ENCODE measurements around the gene CACNA1G. TPM values are rescaled to one million over a fixed set of nuclear protein-coding genes. Genes with fewer than 3 reads are reported as not detected.

The CACNA1G gene
- total and polyA plus RNA-seq, 3 donors from 2014 or later: 1.3 to 1.7 (median 1.7) TPM

GRCh38 chr17:50580646-50581045 is 20.1 kb downstream of the CACNA1G start:
- no peak for DNase-seq
- Histone ChIP-seq H3K27me3 (no peaks in the 10 kb centered on the region), H3K36me3 (ENCODE audit: low read depth, missing control alignments) (no peaks in the 10 kb centered on the region), H3K27ac (no peak overlapping the region), H3K9me3 (no peaks in the 10 kb centered on the region), H3K4me3 (no peak overlapping the region), H3K4me1 (no peaks in the 10 kb centered on the region)
- intact Hi-C loops (cut with DNase I; ENCODE audit: low total_unique reads): no loop called here
- no peak for TF ChIP-seq POLR2A (IDR thresholded peaks at IDR 0.05)
- no peak for TF ChIP-seq CTCF (IDR thresholded peaks at IDR 0.05)
- WGBS, 2 donors: 95 to 100% methylated on average over 3 to 9 of the region's 9 CpGs

GRCh38 chr17:50581316-50581715 is 20.8 kb downstream of the CACNA1G start:
- Histone ChIP-seq H3K36me3 (ENCODE audit: low read depth, missing control alignments) (no peaks in the 10 kb centered on the region), H3K9me3 (no peaks in the 10 kb centered on the region), H3K27me3 (no peaks in the 10 kb centered on the region), H3K4me1 (no peaks in the 10 kb centered on the region), H3K4me3 (no peak overlapping the region), H3K27ac (no peak overlapping the region)
- 89 to 99% methylated on average over 9 to 12 of the region's 12 CpGs for WGBS, 2 donors
- no peak for DNase-seq
- intact Hi-C loops (cut with DNase I; ENCODE audit: low total_unique reads): no loop called here
- TF ChIP-seq POLR2A (IDR thresholded peaks at IDR 0.05) (no peak), CTCF (IDR thresholded peaks at IDR 0.05) (no peak)

- no peak for DNase-seq
- Histone ChIP-seq H3K27ac (no peak overlapping the region), H3K4me1 (peaks cover 4% of the 10 kb centered on the region), H3K4me3 (no peak overlapping the region), H3K36me3 (ENCODE audit: low read depth, missing control alignments) (no peaks in the 10 kb centered on the region), H3K27me3 (no peaks in the 10 kb centered on the region), H3K9me3 (no peaks in the 10 kb centered on the region)
- WGBS, 2 donors: 75 to 86% methylated on average over 2 of the region's 2 CpGs
- TF ChIP-seq CTCF (IDR thresholded peaks at IDR 0.05) (no peak), POLR2A (IDR thresholded peaks at IDR 0.05) (no peak)
- intact Hi-C loops (cut with DNase I; ENCODE audit: low total_unique reads): no loop called here
These were observed 22.2 kb downstream of the CACNA1G start for GRCh38 chr17:50582741-50583140.

- no peak overlapping the region for H3K27ac ChIP-seq
- H3K4me3 ChIP-seq: no peak overlapping the region
- H3K36me3 ChIP-seq (ENCODE audit: low read depth, missing control alignments): no peaks in the 10 kb centered on the region
- TF ChIP-seq POLR2A (IDR thresholded peaks at IDR 0.05): no peak
- no peak for TF ChIP-seq CTCF (IDR thresholded peaks at IDR 0.05)
- peaks cover 13% of the 10 kb centered on the region for H3K4me1 ChIP-seq
- no peaks in the 10 kb centered on the region for H3K27me3 ChIP-seq
- intact Hi-C loops (cut with DNase I; ENCODE audit: low total_unique reads): no loop called here
- no peaks in the 10 kb centered on the region for H3K9me3 ChIP-seq
- WGBS, 2 donors: 79 to 91% methylated on average over 7 of the region's 7 CpGs
- no peak for DNase-seq
These were observed 23.1 kb downstream of the CACNA1G start for GRCh38 chr17:50583641-50584040.

- H3K4me1 ChIP-seq: peaks cover 17% of the 10 kb centered on the region
- no peak overlapping the region for H3K27ac ChIP-seq
- TF ChIP-seq CTCF (IDR thresholded peaks at IDR 0.05): no peak
- TF ChIP-seq POLR2A (IDR thresholded peaks at IDR 0.05): no peak
- H3K9me3 ChIP-seq: no peaks in the 10 kb centered on the region
- no peaks in the 10 kb centered on the region for H3K27me3 ChIP-seq
- no peak overlapping the region for H3K4me3 ChIP-seq
- 80 to 86% methylated on average over 4 of the region's 4 CpGs for WGBS, 2 donors
- no peak for DNase-seq
- H3K36me3 ChIP-seq (ENCODE audit: low read depth, missing control alignments): no peaks in the 10 kb centered on the region
- intact Hi-C loops (cut with DNase I; ENCODE audit: low total_unique reads): no loop called here
These were observed 23.6 kb downstream of the CACNA1G start for GRCh38 chr17:50584116-50584515.

Data from testis (tissue), 3 donors.